Transverse colon (tissue), 4 donors: ENCODE measurements around the gene BRF1.

Experiments
- EP300 ChIP-seq: sonication (generic); formaldehyde crosslinking; IDR thresholded peaks from one replicate; pipeline ENCODE4 v1.6.1; 2017; ENCODE audit warnings: antibody characterized with exemption, low read depth
- POLR2A ChIP-seq: fragments of 450-650 bp; IDR thresholded peaks from one replicate; pipeline ENCODE4 v1.6.1; 2016; ENCODE audit warnings: antibody characterized with exemption, mild to moderate bottlenecking, moderate library complexity
- POLR2AphosphoS5 ChIP-seq, 3 donors: sonication (generic); formaldehyde crosslinking; IDR thresholded peaks; one replicate each; pipeline ENCODE4 v1.6.1; 2016; ENCODE audit warnings: antibody characterized with exemption in 3 of 3
- TF ChIP-seq, protein P1 (sequence below), 5 experiments: fragments of 200-600 bp in 3 of 5; fragments of 450-650 bp in 2 of 5; sonication (generic) in 3 of 5; IDR thresholded peaks; 1 replicate in 2 of 5; 2 replicates in 3 of 5; pipeline ENCODE4 v1.5.1; 2016 to 2017; ENCODE audit warnings: antibody characterized with exemption in 5 of 5, inconsistent platforms in 3 of 5, mild to moderate bottlenecking in 2 of 5, moderate library complexity in 1 of 5

DNA sequence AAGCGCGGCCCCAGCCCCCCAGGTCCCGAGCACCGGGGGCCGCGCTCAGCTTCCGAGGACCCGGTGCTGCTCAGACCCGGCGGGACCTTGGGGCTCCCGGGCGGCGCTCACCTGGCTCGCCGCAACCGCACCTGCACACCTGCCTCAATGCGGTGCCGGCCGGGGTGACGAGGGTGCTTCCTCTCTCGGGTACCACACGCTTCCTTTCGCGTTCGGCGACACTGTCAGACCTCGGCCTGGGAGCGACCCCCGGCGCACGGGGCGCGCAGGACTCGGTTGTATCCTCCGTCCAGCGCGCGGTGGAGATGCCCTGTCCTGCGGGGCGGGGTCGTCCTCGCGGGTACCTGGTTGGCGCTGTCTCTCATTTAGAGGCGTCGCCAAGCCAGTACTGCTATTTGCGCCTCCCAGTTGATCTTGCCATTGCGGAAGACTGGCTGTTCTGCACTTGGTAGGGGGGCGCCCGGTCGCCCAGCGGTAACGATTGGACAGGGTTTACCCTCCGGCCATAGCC lies 14.5 kb upstream of the BRF1 start:
- TF ChIP-seq POLR2AphosphoS5 (IDR thresholded peaks at IDR 0.05) (peak in 1 of 3 donors; percentile 7), POLR2A (no peak), EP300 (no peak)
- TF ChIP-seq, protein P1, sequence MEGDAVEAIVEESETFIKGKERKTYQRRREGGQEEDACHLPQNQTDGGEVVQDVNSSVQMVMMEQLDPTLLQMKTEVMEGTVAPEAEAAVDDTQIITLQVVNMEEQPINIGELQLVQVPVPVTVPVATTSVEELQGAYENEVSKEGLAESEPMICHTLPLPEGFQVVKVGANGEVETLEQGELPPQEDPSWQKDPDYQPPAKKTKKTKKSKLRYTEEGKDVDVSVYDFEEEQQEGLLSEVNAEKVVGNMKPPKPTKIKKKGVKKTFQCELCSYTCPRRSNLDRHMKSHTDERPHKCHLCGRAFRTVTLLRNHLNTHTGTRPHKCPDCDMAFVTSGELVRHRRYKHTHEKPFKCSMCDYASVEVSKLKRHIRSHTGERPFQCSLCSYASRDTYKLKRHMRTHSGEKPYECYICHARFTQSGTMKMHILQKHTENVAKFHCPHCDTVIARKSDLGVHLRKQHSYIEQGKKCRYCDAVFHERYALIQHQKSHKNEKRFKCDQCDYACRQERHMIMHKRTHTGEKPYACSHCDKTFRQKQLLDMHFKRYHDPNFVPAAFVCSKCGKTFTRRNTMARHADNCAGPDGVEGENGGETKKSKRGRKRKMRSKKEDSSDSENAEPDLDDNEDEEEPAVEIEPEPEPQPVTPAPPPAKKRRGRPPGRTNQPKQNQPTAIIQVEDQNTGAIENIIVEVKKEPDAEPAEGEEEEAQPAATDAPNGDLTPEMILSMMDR (IDR thresholded peaks at IDR 0.05): no peak
